GM18511 (cell line): ENCODE data around the gene ZP1.

Source experiments
- ATAC-seq: cut with Tn5 transposase; IDR thresholded peaks from one replicate; pipeline ENCODE4 v1.9.1; 2021; ENCODE audit warnings: mild to moderate bottlenecking, moderate library complexity; ENCODE audit not compliant: unreplicated experiment

The ZP1 gene

GRCh38 chr11:60873533-60873932 lies 6.2 kb downstream of the ZP1 start:
- ATAC-seq: no peak

DNA sequence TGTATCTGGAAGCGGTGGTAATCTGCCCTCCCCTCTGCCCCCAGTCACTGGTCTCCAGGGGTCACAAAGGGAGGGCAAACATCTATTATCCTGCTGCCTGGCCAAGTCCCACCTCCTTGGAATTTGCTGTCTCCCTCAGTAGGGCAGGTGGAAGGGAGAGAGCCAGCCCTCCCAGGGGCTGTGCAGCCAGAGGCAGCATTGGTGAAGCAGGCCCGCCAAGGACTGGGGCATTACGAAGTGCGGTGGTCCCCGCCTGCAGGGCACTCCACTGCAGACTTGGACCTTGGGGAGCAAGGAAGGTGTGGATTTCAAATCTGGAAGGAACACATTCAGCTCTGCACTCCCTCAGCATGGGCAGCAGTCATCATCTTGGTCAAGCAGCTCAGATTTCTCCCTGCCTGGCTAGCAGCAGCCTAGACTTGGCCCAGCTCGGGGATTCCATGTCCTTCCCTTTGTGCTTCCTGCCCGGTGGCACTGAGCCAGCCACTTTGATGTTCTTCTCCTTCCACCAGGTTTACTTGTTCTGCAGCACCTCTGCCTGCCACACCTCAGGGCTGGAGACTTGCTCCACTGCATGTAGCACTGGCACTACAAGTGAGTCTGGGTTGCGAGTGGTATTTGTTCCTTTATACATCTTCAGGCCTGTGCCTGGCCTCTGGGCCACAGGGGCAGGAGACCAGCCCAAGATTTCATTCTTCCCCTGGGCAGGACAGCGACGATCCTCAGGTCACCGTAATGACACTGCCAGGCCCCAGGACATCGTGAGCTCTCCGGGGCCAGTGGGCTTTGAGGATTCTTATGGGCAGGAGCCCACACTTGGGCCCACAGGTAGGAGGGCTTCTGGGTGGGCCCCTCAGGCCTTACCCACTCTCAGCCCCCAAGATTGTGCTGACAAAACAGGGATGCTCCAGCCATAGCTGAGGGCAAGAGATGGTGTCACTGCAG lies 7.4 kb downstream of the ZP1 start:
- no peak for ATAC-seq

- no peak for ATAC-seq
Measured at GRCh38 chr11:60875366-60876167, 8.2 kb downstream of the ZP1 start.

DNA sequence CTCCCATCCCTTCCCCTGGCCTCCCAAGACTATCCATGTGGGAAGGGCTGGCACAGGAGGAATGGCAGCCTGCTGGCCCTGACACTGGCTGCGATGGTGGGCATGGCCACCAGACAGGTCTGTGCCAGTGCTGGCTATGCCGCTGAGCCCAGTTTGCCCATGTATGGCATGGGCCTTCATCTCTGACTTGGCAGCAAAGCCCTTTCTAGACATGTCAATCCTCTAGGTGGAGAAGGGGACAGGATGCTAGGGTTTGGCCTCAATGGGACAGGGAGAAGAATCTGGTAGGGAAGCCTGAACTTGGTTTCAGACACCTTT lies 8.8 kb downstream of the ZP1 start:
- ATAC-seq: no peak

- no peak for ATAC-seq
Measured at GRCh38 chr11:60878245-60879101, 11.1 kb downstream of the ZP1 start.

DNA sequence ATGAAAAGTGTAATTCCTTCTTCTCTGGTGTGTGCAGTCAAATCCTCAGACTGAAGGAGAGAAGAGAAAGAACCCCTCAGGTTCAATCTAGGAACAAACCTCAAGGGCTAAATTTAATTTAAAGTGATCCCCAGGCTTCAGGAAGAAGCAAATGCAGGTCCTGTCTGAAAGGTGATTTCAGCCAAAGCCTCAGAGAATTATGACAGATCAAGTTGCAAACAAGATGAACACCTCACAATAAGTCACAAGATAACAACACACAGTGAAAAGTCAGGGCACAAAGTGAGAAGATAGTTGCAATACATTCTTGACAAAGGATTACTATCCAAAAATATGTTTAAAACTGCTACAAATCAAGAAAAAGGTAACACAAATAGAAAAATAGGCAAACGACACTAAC lies 11.8 kb downstream of the ZP1 start:
- no peak for ATAC-seq

DNA sequence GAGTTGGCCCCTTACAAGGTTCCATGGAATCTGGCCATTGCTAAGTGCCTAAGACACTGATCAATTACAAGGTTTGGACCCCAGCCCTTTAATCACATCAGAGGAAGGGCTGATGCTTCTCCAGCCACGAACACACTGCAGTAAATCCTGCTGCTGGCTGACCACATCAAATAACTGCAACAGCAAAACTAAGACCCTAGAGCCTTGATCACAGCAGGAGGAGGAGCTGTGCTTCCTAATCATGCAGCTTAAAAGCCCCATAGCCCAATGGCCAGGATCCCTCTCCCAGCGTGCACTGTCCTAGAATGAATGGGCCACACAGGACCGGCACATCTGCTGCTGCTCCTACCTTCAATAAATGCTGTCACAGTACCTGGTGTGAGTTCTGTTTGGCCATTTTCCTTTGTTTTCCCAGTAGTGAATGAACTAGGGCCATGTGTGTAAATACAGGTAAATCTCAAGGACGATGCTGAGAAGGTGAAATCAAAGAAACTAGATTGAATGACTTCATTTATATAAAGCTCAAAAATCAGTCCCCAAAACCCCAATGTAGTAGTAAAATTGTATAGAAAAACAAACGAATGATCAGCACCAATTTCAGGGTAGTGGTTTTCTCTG lies 12.7 kb downstream of the ZP1 start:
- ATAC-seq: no peak

DNA sequence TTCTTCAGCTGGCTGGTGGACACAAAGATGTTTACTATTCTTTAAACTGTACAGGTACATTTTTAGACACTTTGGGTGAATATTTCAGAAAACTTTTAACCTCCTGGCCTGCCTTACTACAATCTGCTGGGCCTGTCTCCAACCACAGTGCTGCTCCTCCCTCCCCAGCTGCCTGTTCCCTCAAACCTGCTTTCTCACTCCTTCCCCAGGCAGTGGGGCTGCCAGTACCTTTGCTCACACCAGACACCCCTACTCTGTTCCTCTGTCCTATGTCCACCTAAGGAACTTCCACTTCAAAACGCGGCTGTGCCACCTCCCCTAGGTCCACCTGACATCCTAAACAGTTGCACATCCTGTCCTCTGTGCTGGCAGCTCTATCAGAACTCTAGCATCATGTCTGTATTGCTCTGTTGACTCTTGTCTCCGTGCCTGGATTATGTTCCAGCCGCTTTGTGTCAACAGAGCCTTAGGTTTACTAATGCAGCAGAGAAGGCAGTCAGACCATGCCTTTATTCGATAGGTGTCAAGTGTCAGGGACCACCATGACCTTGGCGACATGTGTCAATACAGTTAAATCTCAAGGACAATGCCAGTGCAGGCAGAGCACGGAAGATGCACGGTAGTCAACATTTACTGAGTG lies 13.4 kb downstream of the ZP1 start:
- ATAC-seq: no peak

DNA sequence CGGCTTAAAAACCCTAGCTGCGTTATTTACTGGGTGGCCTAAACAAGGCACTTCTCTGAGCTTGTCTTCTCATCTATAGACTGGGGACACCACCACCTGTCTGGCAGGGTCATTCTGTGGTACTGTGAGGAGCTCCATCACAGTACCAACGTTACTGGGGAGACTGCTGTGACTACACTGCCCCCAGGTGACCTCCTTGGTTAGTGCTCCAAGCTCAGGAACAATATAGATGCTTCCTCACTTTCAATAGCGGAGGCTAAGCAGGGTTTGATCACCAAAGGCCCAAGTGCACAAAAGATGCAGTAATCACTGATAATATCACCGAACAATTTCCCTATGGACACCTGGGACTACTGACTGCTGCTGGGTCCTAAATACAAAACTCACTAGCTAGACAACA lies 20.2 kb downstream of the ZP1 start:
- ATAC-seq: no peak

DNA sequence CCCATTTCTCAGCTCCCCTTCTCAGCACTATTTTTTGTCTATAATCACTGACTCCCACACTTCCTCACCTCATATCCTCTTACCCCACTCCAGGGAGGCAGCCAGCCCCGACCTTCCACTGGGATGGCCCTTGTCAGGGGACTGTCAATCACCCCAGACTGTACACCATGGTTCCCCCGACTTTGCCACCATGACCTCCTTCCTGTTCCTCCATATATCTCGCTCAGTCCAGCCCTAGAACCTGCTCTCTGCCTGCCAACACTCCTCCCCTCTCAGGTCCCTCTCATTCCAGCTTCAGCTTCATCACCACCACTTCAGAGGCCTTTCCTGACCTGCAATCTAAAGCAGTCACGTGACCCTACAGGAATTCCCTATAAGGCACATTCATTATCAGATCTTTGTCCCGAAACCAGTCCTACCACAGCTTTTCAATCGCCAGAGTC lies 22.5 kb downstream of the ZP1 start:
- no peak for ATAC-seq

- ATAC-seq: no peak
Measured at GRCh38 chr11:60890696-60891095, 23.4 kb downstream of the ZP1 start.

DNA sequence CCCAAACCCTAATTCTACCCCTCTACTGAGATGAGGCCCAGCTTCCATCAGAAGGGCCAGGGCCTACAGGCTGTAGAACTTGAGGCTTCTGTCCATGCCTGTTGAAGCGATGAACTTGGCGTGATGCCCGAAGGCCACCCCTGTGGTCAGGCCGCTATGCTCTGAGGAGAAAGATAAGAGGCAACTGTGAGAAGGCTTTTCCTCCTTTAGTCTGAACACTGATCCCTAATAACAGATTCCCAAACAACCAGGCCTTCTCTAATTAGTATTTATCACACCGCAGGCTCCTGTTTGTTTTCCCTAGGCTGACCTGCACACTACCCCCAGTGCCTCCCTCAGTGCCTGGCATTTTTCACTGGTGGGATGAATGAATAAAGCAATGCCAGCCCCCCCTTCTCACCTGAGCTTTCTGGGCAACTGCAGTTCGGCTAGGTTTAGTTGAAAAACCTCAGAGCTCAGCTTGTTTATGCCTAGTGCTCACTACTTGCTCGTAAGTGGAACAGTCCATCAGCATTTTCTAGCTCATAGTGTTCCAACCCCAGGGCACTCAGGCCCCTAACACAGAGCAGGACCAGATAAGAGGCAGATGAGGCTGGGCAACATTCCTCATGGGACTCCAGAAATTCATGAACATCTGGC lies 23.9 kb downstream of the ZP1 start:
- ATAC-seq: no peak

DNA sequence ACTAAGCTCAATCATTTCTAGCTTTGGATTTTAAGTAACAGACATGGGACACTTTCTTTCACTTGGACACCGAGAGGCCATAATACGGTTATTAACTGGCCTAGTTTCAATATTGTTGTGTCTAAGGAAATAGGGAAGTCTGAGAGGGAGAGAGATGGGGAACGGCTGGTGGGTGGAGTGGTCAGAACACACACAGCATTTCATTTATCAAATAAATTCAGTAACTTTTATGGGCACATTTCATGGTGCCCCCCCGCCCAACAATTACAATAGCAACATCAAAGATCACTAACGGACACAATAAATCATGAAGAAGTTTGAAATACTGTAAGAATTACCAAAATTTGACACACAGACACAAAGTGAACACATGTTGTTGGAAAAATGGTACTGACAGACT lies 28.3 kb downstream of the ZP1 start:
- no peak for ATAC-seq

GRCh38 chr11:60897496-60897895 lies 30.2 kb downstream of the ZP1 start:
- no peak for ATAC-seq

GRCh38 chr11:60899046-60899936 lies 31.9 kb downstream of the ZP1 start:
- ATAC-seq: peak; percentile 59

GRCh38 chr11:60899977-60900376 lies 32.6 kb downstream of the ZP1 start:
- no peak for ATAC-seq

DNA sequence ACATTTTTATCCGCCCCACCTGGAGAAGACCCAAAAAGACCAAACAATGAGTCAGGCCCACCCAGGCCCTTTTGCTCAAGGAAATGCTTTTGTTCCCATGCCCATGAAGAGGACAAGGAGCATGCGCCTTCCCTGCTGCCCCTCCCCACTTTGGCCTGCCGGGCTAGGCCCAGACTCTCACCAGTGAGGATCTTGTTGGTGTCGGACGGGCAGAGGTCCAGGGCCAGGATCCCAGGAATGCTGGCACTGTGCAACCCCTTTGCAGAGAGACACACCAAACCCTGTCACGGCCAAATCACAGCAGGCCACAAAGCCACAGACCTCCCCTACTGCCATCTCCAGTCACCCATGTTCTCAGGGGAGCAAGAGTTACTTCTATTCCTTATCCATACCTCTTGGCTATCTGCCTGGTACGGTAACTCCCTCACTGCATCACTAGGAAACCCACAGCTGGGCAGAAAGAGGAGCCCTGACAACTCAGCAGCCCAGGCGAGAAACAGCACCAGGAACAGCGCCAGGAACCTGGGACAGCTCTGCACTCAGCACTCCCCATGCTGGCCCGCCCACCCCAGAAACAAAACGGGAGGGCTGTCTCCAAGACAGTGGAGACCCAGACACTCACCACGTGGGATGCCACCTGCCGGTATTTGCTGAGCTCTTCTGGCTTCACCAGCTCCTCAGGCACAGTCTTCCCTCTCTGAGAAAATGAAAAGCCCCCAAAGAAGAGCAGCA lies 33.5 kb downstream of the ZP1 start:
- no peak for ATAC-seq

GRCh38 chr11:60902625-60903024 lies 35.3 kb downstream of the ZP1 start:
- ATAC-seq: no peak
